Endothelial cell of umbilical vein (primary cell): ENCODE data around the gene RCOR2. TPM values are rescaled to one million over a fixed set of nuclear protein-coding genes. Genes with fewer than 3 reads are reported as not detected.

Experiments
- BruUV-seq: library from RNA; stranded (reverse); fragments of 400-500 nt; replicated peaks from 2 replicates; lab custom pipeline; 2021; lab: Mats Ljungman, UMichigan
- CTCF ChIA-PET: fragments of 300-600, 350-600 bp; sonication (Branson Sonifier 250); formaldehyde crosslinking; loops from one replicate; lab custom pipeline; 2021; ENCODE audit warnings: antibody characterized with exemption, inconsistent platforms; lab: Charles Lee
- POLR2A ChIA-PET: fragments of 300-600, 350-600 bp; sonication (Branson Sonifier 250); formaldehyde crosslinking; loops from one replicate; lab custom pipeline; 2021; ENCODE audit warnings: antibody characterized with exemption, inconsistent platforms; lab: Charles Lee
- DNase-seq: peaks from one replicate; pipeline ENCODE4 v3.0.0-alpha.2; 2011; ENCODE audit warnings: low read depth, low spot score
- FAIRE-seq: peaks from 2 replicates; lab custom pipeline; 2011; peaks lifted over from hg19 to GRCh38; lab: Jason Lieb, UNC
- H2AFZ ChIP-seq: 2 replicates; pipeline ENCODE4 v1.6.0; 2012; ENCODE audit warnings: low read depth, low read length, control low read depth, inconsistent platforms
- H3K27ac ChIP-seq: 2 replicates; pipeline ENCODE4 v1.5.1; 2011; ENCODE audit warnings: low read depth, mild to moderate bottlenecking, control low read depth, low read length, moderate library complexity; ENCODE audit not compliant: insufficient read depth
- H3K27me3 ChIP-seq, 2 experiments: 2 replicates each; pipeline versions ENCODE4 v1.6.0 to v1.6.1; 2011; ENCODE audit warnings: low read length in 2 of 2, mixed read lengths in 1 of 2; ENCODE audit not compliant: control insufficient read depth in 2 of 2, insufficient read depth in 2 of 2
- H3K36me3 ChIP-seq, 2 experiments: 2 replicates in 1 of 2; 3 replicates in 1 of 2; pipeline ENCODE4 v1.5.1; 2011; ENCODE audit warnings: low read length in 2 of 2, mild to moderate bottlenecking in 1 of 2, moderate library complexity in 1 of 2; ENCODE audit not compliant: control insufficient read depth in 2 of 2, insufficient read depth in 2 of 2; ENCODE audit errors: extremely low read depth in 1 of 2
- H3K4me1 ChIP-seq: 3 replicates; pipeline ENCODE4 v1.5.1; 2011; ENCODE audit warnings: mild to moderate bottlenecking, low read length; ENCODE audit not compliant: control insufficient read depth, insufficient read depth; ENCODE audit errors: extremely low read depth
- H3K4me2 ChIP-seq: 2 replicates; pipeline ENCODE4 v1.6.1; 2011; ENCODE audit warnings: low read length, control low read depth, mixed read lengths; ENCODE audit not compliant: insufficient read depth
- H3K4me3 ChIP-seq, 3 experiments: fragments of 200-600 bp in 1 of 3; sonication (generic), shearing (Covaris generic) in 1 of 3; replicated peaks in 1 of 3; 2 replicates each; pipeline ENCODE4 v1.5.1; 2011 to 2016; ENCODE audit warnings: control low read depth in 3 of 3, low read length in 3 of 3, mild to moderate bottlenecking in 2 of 3, inconsistent platforms in 1 of 3, low read depth in 1 of 3, moderate library complexity in 1 of 3; ENCODE audit not compliant: insufficient read depth in 1 of 3
- H3K79me2 ChIP-seq: 2 replicates; pipeline ENCODE4 v1.6.0; 2012; ENCODE audit warnings: low read length, inconsistent platforms; ENCODE audit not compliant: control insufficient read depth, insufficient read depth
- H3K9ac ChIP-seq: replicated peaks from 2 replicates; pipeline ENCODE3; 2011; ENCODE audit warnings: low read length, control low read depth; ENCODE audit not compliant: insufficient read depth; ENCODE audit errors: extremely low read depth
- H3K9me1 ChIP-seq: replicated peaks from 3 replicates; pipeline ENCODE4 v1.6.0; 2011; ENCODE audit warnings: mild to moderate bottlenecking, low read length; ENCODE audit not compliant: control insufficient read depth, insufficient read depth; ENCODE audit errors: extremely low read depth
- H3K9me3 ChIP-seq: replicated peaks from 2 replicates; pipeline ENCODE4 v1.5.1; 2012; ENCODE audit warnings: low read length, inconsistent platforms; ENCODE audit not compliant: control insufficient read depth, insufficient read depth
- H4K20me1 ChIP-seq: replicated peaks from 2 replicates; pipeline ENCODE3; 2011; ENCODE audit warnings: mild to moderate bottlenecking, low read length; ENCODE audit not compliant: control insufficient read depth, insufficient read depth; ENCODE audit errors: extremely low read depth
- EZH2 ChIP-seq: IDR thresholded peaks from 2 replicates; pipeline ENCODE4 v1.6.1; 2012; ENCODE audit warnings: borderline replicate concordance, low read depth, mild to moderate bottlenecking, moderate library complexity, low read length, inconsistent platforms; ENCODE audit not compliant: severe bottlenecking
- FOS ChIP-seq: IDR thresholded peaks from 2 replicates; pipeline ENCODE4 v1.6.1; 2011; ENCODE audit warnings: mild to moderate bottlenecking, low read length, moderate library complexity, borderline replicate concordance; ENCODE audit not compliant: insufficient read depth
- GATA2 ChIP-seq: IDR thresholded peaks from 2 replicates; pipeline ENCODE4 v1.7.0; 2011; ENCODE audit warnings: low read depth, mild to moderate bottlenecking, moderate library complexity, mixed read lengths, low read length; ENCODE audit not compliant: insufficient read length, insufficient read depth
- JUN ChIP-seq: IDR thresholded peaks from 2 replicates; pipeline ENCODE4 v1.6.1; 2011; ENCODE audit warnings: borderline replicate concordance, low read depth; ENCODE audit not compliant: insufficient read length, insufficient read depth
- MYC ChIP-seq: IDR thresholded peaks from one replicate; pipeline ENCODE4 v1.6.1; 2011; ENCODE audit warnings: mild to moderate bottlenecking, low read depth, low read length
- POLR2A ChIP-seq: IDR thresholded peaks from 2 replicates; pipeline ENCODE4 v1.6.1; 2012; ENCODE audit warnings: low read depth, mild to moderate bottlenecking, control low read depth, low read length
- POLR2AphosphoS5 ChIP-seq: IDR thresholded peaks from 2 replicates; pipeline ENCODE4 v1.6.1; 2012; ENCODE audit warnings: low read depth, mild to moderate bottlenecking, control low read depth, low read length, moderate library complexity; ENCODE audit not compliant: insufficient read depth
- dilution Hi-C: fragments of 300-500 bp; cut with MboI; formaldehyde crosslinking; loops from one replicate; pipeline ENCODE4 v1.15.0; 2019; ENCODE audit warnings: low sequenced_read_pairs; ENCODE audit not compliant: extremely low pct_ligation_motif_present
- intact Hi-C: fragments of 100-400 bp; cut with micrococcal nuclease; formaldehyde crosslinking; loops from one replicate; pipeline ENCODE4 v1.10.0; 2022
- polyA plus RNA-seq, 4 experiments: library from polyadenylated mRNA; depleted of rRNA in 3 of 4; stranded (reverse) in 3 of 4; unstranded in 1 of 4; fragments of >200 nt; gene quantifications; 2 replicates each; pipeline versions ENCODE4 v1.2.1 to v1.2.3, GENCODE V29; 2011 to 2012; ENCODE audit warnings: missing spikeins in 1 of 4
- total RNA-seq: library from RNA; stranded (reverse); gene quantifications from 2 replicates; pipeline ENCODE4 v1.2.3, GENCODE V29; 2021
- TF ChIP-seq, protein P1 (sequence below), 2 donors: IDR thresholded peaks; 1 replicate in 1 of 2; 2 replicates in 1 of 2; pipeline ENCODE4 v1.5.1; 2011; ENCODE audit warnings: low read length in 2 of 2, mild to moderate bottlenecking in 2 of 2, moderate library complexity in 2 of 2, control low read depth in 1 of 2, inconsistent platforms in 1 of 2, low read depth in 1 of 2; ENCODE audit not compliant: insufficient read depth in 1 of 2; ENCODE audit errors: extremely low read depth in 1 of 2
- TF ChIP-seq, protein P2 (sequence below): IDR thresholded peaks from 2 replicates; pipeline ENCODE4 v1.6.1; 2011; ENCODE audit not compliant: insufficient read depth, insufficient read length

The RCOR2 gene
- total and polyA plus RNA-seq, 2 donors (not counting 3 experiments of a cell fraction or from before 2014, with no cell fraction given): 0.13 to 0.63 TPM

DNA sequence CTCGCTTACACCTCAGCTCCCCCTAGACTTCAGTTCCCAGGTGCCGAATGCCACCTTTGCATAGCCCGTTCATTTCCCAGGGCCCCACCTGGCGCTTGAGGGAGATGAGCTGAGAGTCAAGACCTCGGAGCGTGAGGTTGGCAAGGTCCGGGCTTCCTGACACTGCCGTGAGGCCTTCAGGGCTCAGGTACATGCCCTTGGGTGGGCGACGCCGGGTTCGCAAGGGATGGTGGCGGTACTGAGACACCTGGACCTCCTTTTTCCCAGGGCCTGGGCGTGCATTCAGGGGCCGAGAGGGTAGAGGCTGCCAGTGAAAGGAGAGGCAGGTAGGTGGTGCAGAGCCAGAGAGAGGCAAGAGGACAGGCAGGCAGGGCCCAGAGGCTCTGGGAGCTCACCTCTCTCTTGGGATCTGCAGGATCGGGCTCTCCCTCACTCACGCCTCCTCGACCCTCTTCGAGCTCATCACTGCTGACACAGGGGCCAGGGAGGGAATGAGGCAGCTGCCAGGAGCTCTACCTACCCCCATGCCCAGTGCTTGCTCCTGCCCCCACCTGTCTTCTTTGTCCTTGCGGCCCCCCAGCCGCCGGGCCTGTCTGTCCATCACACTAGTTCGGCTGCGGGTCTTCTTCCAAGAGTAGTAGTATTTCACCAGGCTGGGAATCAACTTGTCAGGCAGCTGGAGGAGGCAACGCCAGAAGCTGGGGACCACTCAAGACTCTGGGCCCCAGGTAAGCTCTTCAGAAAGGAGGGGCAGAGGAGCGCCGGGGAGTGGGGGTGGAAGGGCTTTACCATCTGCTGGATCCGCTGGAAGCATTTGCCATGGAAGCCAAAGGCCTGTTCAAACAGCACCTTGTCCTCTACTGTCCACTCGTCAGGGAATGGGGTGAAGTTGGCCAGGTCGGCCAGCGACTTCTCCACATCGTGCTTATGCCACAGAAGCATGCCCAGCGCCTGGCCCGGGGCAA, 2.8 kb downstream of the RCOR2 start:
- Histone ChIP-seq H3K36me3 (no peaks in the 10 kb centered on the region), H4K20me1 (no peaks in the 10 kb centered on the region), H3K9ac (no peak overlapping the region), H3K27me3 (peaks cover 0 to 2% of the 10 kb centered on the region in 2 experiments), H3K79me2 (no peaks in the 10 kb centered on the region), H3K9me1 (no peaks in the 10 kb centered on the region), H3K4me2 (no peak overlapping the region), H3K27ac (no peak overlapping the region), H3K4me3 (no peak overlapping the region), H3K4me1 (peaks cover 7% of the 10 kb centered on the region), H3K9me3 (no peaks in the 10 kb centered on the region), H2AFZ (no peak overlapping the region)
- TF ChIP-seq EZH2 (no peak), JUN (no peak), MYC (no peak), POLR2A (no peak), GATA2 (no peak), POLR2AphosphoS5 (no peak), FOS (no peak)
- TF ChIP-seq, protein P1, sequence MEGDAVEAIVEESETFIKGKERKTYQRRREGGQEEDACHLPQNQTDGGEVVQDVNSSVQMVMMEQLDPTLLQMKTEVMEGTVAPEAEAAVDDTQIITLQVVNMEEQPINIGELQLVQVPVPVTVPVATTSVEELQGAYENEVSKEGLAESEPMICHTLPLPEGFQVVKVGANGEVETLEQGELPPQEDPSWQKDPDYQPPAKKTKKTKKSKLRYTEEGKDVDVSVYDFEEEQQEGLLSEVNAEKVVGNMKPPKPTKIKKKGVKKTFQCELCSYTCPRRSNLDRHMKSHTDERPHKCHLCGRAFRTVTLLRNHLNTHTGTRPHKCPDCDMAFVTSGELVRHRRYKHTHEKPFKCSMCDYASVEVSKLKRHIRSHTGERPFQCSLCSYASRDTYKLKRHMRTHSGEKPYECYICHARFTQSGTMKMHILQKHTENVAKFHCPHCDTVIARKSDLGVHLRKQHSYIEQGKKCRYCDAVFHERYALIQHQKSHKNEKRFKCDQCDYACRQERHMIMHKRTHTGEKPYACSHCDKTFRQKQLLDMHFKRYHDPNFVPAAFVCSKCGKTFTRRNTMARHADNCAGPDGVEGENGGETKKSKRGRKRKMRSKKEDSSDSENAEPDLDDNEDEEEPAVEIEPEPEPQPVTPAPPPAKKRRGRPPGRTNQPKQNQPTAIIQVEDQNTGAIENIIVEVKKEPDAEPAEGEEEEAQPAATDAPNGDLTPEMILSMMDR (IDR thresholded peaks at IDR 0.05; ENCODE audit: extremely low read depth in 1 of 2, insufficient read depth in 1 of 2, low read depth in 1 of 2, low read length in 2 of 2): no peak
- TF ChIP-seq, protein P2, sequence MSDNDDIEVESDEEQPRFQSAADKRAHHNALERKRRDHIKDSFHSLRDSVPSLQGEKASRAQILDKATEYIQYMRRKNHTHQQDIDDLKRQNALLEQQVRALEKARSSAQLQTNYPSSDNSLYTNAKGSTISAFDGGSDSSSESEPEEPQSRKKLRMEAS: no peak
- FAIRE-seq (no peak), DNase-seq (no peak)
- no TSS peak for BruUV-seq
- dilution Hi-C loops: no loop called here
- CTCF ChIA-PET: interaction anchor here (2.7 to 3.1 kb wide), 2 partner anchors 32 to 76 kb away, joined by 10 to 12 read pairs; partner anchors contain the start of gene MARK2
- intact Hi-C loops: no loop called here
- POLR2A ChIA-PET: no interaction called here
